Fibroblast of peridontal ligament (primary cell): ENCODE data around the gene MYH11.
"Not testable (repeated sequence)": the region's sequence is repeated elsewhere in the genome, so short reads cannot be mapped to it uniquely, and the experiment has no call there.

Experiments
- DNase-seq: peaks from one replicate; pipeline ENCODE4 v3.0.0-alpha.2; 2010; ENCODE audit errors: extremely low read depth

Gene MYH11

GRCh38 chr16:15749985-15750384, 106.8 kb downstream of the MYH11 start:
- DNase-seq, result no peak

- no peak for DNase-seq
Measured at GRCh38 chr16:15749371-15749770, 107.5 kb downstream of the MYH11 start.

GRCh38 chr16:15748654-15749053, 108.2 kb downstream of the MYH11 start:
- no peak for DNase-seq

- no peak for DNase-seq
Measured at GRCh38 chr16:15747937-15748336, 108.9 kb downstream of the MYH11 start.

GRCh38 chr16:15746332-15746731, 110.5 kb downstream of the MYH11 start:
- DNase-seq, result no peak

- no peak for DNase-seq
Measured at GRCh38 chr16:15743657-15744056, 113.2 kb downstream of the MYH11 start.

- no peak for DNase-seq
Measured at GRCh38 chr16:15742716-15743115, 114.1 kb downstream of the MYH11 start.

- no peak for DNase-seq
Measured at GRCh38 chr16:15741207-15741871, 115.5 kb downstream of the MYH11 start.

- peak; percentile 8 for DNase-seq
Measured at GRCh38 chr16:15739950-15740349, 116.9 kb downstream of the MYH11 start.

- DNase-seq, result no peak
Measured at GRCh38 chr16:15739464-15739863, 117.4 kb downstream of the MYH11 start.

GRCh38 chr16:15737140-15737644, 119.6 kb downstream of the MYH11 start:
- no peak for DNase-seq

- no peak for DNase-seq
Measured at GRCh38 chr16:15736529-15736928, 120.3 kb downstream of the MYH11 start.

- DNase-seq, result no peak
Measured at GRCh38 chr16:15735610-15736009, 121.2 kb downstream of the MYH11 start.

GRCh38 chr16:15732416-15732815, 124.4 kb downstream of the MYH11 start:
- peak; percentile 17 for DNase-seq

GRCh38 chr16:15729152-15729551, 127.7 kb downstream of the MYH11 start:
- DNase-seq, result no peak

- DNase-seq, result not testable (repeated sequence)
Measured at GRCh38 chr16:15727697-15728096, 129.1 kb downstream of the MYH11 start.

GRCh38 chr16:15726715-15727114, 130.1 kb downstream of the MYH11 start:
- no peak for DNase-seq

- DNase-seq, result no peak
Measured at GRCh38 chr16:15725641-15726240, 131.1 kb downstream of the MYH11 start.

- no peak for DNase-seq
Measured at GRCh38 chr16:15723808-15724207, 133.0 kb downstream of the MYH11 start.

GRCh38 chr16:15721018-15721417, 135.8 kb downstream of the MYH11 start:
- DNase-seq, result no peak

GRCh38 chr16:15716694-15717447, 140.0 kb downstream of the MYH11 start:
- DNase-seq, result no peak

- no peak for DNase-seq
Measured at GRCh38 chr16:15715221-15715620, 141.6 kb downstream of the MYH11 start.
